Ovary (tissue), 3 donors: Measurements from ENCODE around the gene COBL.

ENCODE experiments used
- CTCF ChIP-seq, 3 donors: fragments of 450-650 bp in 2 of 3; fragments of 200-600 bp in 1 of 3; IDR thresholded peaks; one replicate each; pipeline versions ENCODE4 v1.5.1 to v1.8.0; 2016 to 2022; ENCODE audit warnings: antibody characterized with exemption in 3 of 3, mild to moderate bottlenecking in 1 of 3
- EP300 ChIP-seq: sonication (generic); formaldehyde crosslinking; IDR thresholded peaks from one replicate; pipeline ENCODE4 v1.6.1; 2017; ENCODE audit warnings: antibody characterized with exemption
- POLR2A ChIP-seq: fragments of 450-650 bp; IDR thresholded peaks from one replicate; pipeline ENCODE4 v1.6.1; 2017; ENCODE audit warnings: antibody characterized with exemption, mild to moderate bottlenecking, moderate library complexity
- donor health status: DM: no; HTN: no; CAD: no.

- TF ChIP-seq POLR2A, result no peak
- TF ChIP-seq CTCF (IDR thresholded peaks at IDR 0.05), result no peak
- no peak for TF ChIP-seq EP300
Observed at GRCh38 chr7:51214098-51214497, 102.5 kb downstream of the COBL start.
